Measurements from ENCODE around the gene CIDEB.

Gene CIDEB

DNA sequence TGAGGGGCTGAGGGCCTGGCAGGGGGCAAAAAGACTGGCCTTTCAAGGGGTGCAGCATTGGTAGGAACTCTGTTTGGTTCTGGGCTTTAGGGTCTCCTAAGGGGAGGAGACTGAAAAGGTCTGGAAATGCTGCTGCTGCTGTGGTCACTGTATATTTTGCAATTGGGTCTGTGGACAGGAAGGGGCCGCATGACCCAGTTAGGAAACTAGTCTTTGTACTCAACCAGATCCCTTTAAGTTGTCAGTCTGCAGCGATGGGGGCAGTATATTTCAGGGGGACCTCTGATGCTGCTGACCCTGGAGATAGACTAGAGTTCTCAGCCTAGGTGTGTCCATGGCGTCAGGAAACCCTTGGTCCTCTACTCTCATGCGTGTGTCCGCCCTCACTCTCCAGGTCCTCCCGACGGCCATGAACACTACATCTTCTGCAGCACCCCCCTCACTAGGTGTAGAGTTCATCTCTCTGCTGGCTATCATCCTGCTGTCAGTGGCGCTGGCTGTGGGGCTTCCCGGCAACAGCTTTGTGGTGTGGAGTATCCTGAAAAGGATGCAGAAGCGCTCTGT lies 7.5 kb upstream of the CIDEB start:
- TF ChIP-seq TAF1 (IDR thresholded peaks at IDR 0.05; ENCODE audit: borderline replicate concordance, insufficient read depth, low read length), result no peak
- no peak for TF ChIP-seq SIN3A (IDR thresholded peaks at IDR 0.05; ENCODE audit: borderline replicate concordance, insufficient read depth, low read length)
- no peak for TF ChIP-seq POLR2AphosphoS5 (IDR thresholded peaks at IDR 0.05; ENCODE audit: low read depth, low read length)
- TF ChIP-seq, protein P1, sequence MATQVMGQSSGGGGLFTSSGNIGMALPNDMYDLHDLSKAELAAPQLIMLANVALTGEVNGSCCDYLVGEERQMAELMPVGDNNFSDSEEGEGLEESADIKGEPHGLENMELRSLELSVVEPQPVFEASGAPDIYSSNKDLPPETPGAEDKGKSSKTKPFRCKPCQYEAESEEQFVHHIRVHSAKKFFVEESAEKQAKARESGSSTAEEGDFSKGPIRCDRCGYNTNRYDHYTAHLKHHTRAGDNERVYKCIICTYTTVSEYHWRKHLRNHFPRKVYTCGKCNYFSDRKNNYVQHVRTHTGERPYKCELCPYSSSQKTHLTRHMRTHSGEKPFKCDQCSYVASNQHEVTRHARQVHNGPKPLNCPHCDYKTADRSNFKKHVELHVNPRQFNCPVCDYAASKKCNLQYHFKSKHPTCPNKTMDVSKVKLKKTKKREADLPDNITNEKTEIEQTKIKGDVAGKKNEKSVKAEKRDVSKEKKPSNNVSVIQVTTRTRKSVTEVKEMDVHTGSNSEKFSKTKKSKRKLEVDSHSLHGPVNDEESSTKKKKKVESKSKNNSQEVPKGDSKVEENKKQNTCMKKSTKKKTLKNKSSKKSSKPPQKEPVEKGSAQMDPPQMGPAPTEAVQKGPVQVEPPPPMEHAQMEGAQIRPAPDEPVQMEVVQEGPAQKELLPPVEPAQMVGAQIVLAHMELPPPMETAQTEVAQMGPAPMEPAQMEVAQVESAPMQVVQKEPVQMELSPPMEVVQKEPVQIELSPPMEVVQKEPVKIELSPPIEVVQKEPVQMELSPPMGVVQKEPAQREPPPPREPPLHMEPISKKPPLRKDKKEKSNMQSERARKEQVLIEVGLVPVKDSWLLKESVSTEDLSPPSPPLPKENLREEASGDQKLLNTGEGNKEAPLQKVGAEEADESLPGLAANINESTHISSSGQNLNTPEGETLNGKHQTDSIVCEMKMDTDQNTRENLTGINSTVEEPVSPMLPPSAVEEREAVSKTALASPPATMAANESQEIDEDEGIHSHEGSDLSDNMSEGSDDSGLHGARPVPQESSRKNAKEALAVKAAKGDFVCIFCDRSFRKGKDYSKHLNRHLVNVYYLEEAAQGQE (IDR thresholded peaks at IDR 0.05; ENCODE audit: insufficient read depth in 1 of 2, low read depth in 2 of 2, low read length in 2 of 2), result no peak
- no peak for TF ChIP-seq FOXP2 (optimal IDR thresholded peaks at IDR 0.05; ENCODE audit: borderline replicate concordance, extremely low read depth, extremely low read length, insufficient read depth)

DNA sequence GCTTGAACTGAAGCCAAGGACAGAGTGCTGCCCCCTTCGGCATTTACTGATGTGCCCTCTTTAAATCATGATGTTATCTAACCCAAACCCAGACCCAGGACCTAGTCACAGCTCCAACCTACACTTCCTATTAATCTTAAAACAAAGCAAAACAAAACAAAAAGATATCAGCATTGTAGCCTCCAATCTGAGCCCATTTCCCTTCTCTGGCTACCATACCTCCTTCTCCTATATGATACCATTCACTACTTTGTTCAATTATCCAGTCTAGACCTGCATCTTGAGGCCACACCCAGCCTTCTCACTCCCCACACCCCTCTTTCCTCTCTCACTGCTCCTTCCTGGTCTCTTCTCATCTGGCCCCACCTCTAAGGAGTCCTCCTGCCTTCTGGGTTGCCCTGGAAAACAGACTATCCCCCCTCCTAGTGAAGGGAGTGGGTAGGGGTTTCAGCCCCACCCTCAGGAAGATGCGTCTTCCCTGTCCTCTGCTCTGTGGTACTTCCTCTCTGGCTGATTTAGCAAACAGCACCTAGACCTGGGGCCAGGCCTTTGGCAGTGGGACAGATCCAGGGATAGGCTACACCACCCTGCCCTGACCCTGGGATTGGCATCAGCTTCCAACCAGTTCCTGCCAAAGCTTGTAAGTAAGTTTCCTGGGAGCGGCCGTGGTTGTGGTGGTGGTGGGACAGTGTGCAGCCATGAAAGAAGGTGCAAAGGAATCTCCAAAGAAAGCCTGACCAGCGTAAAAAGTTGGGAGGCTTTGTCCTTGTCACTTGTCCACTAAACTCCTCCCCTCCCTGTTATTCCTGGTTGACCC lies 6.8 kb upstream of the CIDEB start:
- TF ChIP-seq SIN3A (IDR thresholded peaks at IDR 0.05; ENCODE audit: borderline replicate concordance, insufficient read depth, low read length) (no peak), FOXP2 (optimal IDR thresholded peaks at IDR 0.05; ENCODE audit: borderline replicate concordance, extremely low read depth, extremely low read length, insufficient read depth) (no peak), TAF1 (IDR thresholded peaks at IDR 0.05; ENCODE audit: borderline replicate concordance, insufficient read depth, low read length) (no peak), POLR2AphosphoS5 (IDR thresholded peaks at IDR 0.05; ENCODE audit: low read depth, low read length) (no peak)
- TF ChIP-seq, protein P1 (IDR thresholded peaks at IDR 0.05; ENCODE audit: insufficient read depth in 1 of 2, low read depth in 2 of 2, low read length in 2 of 2), result no peak

DNA sequence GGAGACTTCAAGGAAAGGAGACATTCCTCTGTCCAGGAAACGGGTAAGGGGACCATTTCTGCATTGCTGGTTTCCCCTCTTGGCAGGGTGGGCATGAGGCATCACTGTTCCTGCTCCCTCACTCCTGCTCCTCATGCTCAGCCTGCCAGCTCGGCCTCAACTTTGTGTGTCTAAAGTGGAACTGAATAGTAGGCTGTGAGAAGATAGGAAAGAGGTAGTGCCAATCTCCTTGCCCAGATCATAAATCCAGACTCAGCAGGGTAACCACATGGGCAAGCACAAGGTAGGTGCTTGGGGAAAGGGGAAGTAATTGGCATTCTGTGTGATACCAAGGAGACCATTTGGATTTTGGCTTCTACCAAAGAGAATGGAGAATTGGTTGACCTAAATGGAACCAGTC lies 6.1 kb upstream of the CIDEB start:
- no peak for TF ChIP-seq TAF1 (IDR thresholded peaks at IDR 0.05; ENCODE audit: borderline replicate concordance, insufficient read depth, low read length)
- TF ChIP-seq POLR2AphosphoS5 (IDR thresholded peaks at IDR 0.05; ENCODE audit: low read depth, low read length), result no peak
- TF ChIP-seq, protein P1 (IDR thresholded peaks at IDR 0.05; ENCODE audit: insufficient read depth in 1 of 2, low read depth in 2 of 2, low read length in 2 of 2), result no peak
- TF ChIP-seq SIN3A (IDR thresholded peaks at IDR 0.05; ENCODE audit: borderline replicate concordance, insufficient read depth, low read length), result no peak
- no peak for TF ChIP-seq FOXP2 (optimal IDR thresholded peaks at IDR 0.05; ENCODE audit: borderline replicate concordance, extremely low read depth, extremely low read length, insufficient read depth)

GRCh38 chr14:24312736-24313507 lies 5.1 kb upstream of the CIDEB start:
- no peak for TF ChIP-seq TAF1 (IDR thresholded peaks at IDR 0.05; ENCODE audit: borderline replicate concordance, insufficient read depth, low read length)
- 0 out of 2 replicates have a peak, but pooled peaks have one; percentile 30 for TF ChIP-seq POLR2AphosphoS5 (IDR thresholded peaks at IDR 0.05; ENCODE audit: low read depth, low read length)

- TF ChIP-seq, protein P1 (IDR thresholded peaks at IDR 0.05; ENCODE audit: insufficient read depth in 1 of 2, low read depth in 2 of 2, low read length in 2 of 2), result no peak
- TF ChIP-seq SIN3A (IDR thresholded peaks at IDR 0.05; ENCODE audit: borderline replicate concordance, insufficient read depth, low read length), result no peak
These were observed 4.2 kb upstream of the CIDEB start for GRCh38 chr14:24311837-24312615.

All from PFSK-1 (cell line).